OCI-LY7 (cell line): Measurements from ENCODE around the gene TSTD2.

Source experiments
- CTCF ChIP-seq: fragments of 200-600 bp; sonication (generic); conservative IDR thresholded peaks from 2 replicates; pipeline ENCODE4 v1.5.1; 2014; ENCODE audit warnings: mild to moderate bottlenecking, antibody characterized with exemption, low read length, moderate library complexity, mixed read lengths
- EZH2phosphoT487 ChIP-seq: fragments of 200-600 bp; sonication (generic); IDR thresholded peaks from 2 replicates; pipeline ENCODE4 v1.6.1; 2018; ENCODE audit warnings: low read depth, borderline replicate concordance, mild to moderate bottlenecking, mixed run types, antibody characterized with exemption, low read length, moderate library complexity, mixed read lengths

GRCh38 chr9:97632248-97632984, 752 bp downstream of the TSTD2 start:
- TF ChIP-seq EZH2phosphoT487 = no peak
- TF ChIP-seq CTCF = no peak
